Activated CD8-positive, alpha-beta memory T cell treated with anti-CD3 and anti-CD28 coated beads for 4 hours (primary cell): Measurements from ENCODE around the gene KIF24.
"Not testable (repeated sequence)": the region's sequence is repeated elsewhere in the genome, so short reads cannot be mapped to it uniquely, and the experiment has no call there.

Experiments
- DNase-seq, 2 donors: peaks; one replicate each; pipeline ENCODE4 v3.0.0-alpha.2; 2020; ENCODE audit warnings: low read depth in 2 of 2

Gene KIF24

GRCh38 chr9:34328987-34329832 is at the start of gene KIF24, which contains the start of gene NUDT2:
Gene KIF24 (minus strand): TSS chr9:34329268. CDS start chr9:34311346, 17,922 bp downstream.
Gene NUDT2 (plus strand): TSS chr9:34329569. CDS start chr9:34339040, 9,471 bp downstream.
- DNase-seq, result peak; percentile 89 to 94

DNA sequence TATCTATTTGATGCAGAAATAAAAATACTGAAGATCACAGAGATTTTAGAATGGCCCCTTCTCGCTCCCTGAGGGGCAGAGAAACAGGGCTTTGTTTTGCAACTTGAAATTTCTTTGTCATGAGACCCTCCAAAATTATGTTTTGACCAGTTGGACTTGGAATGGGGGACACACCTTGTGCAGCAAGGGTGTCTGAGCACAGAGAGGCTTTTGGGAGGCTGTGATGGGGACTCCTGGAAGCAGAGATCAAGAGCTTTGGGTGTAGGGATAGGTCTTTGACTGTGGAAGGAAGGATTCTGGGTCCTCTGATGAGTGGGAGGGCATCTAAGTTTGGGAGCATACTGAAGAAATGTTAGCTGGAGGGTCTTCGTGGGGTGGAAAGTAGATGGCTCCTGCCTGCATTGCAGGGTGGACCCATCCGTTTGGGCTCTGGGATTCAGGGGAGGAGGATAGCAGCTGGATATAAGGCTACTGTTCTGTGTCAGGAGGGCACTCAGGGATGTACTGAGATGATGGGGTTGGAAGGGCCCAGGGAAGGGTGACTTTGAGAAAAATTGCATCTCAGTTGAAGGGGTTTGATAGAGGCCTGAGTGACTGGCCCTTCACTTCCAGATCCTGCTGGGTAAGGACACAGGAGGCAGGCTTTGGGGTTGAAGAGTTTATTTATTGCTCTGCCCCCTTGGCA is 49.5 kb upstream of the KIF24 start:
- no peak for DNase-seq

GRCh38 chr9:34377404-34377746 is 48.3 kb upstream of the KIF24 start:
- no peak for DNase-seq

DNA sequence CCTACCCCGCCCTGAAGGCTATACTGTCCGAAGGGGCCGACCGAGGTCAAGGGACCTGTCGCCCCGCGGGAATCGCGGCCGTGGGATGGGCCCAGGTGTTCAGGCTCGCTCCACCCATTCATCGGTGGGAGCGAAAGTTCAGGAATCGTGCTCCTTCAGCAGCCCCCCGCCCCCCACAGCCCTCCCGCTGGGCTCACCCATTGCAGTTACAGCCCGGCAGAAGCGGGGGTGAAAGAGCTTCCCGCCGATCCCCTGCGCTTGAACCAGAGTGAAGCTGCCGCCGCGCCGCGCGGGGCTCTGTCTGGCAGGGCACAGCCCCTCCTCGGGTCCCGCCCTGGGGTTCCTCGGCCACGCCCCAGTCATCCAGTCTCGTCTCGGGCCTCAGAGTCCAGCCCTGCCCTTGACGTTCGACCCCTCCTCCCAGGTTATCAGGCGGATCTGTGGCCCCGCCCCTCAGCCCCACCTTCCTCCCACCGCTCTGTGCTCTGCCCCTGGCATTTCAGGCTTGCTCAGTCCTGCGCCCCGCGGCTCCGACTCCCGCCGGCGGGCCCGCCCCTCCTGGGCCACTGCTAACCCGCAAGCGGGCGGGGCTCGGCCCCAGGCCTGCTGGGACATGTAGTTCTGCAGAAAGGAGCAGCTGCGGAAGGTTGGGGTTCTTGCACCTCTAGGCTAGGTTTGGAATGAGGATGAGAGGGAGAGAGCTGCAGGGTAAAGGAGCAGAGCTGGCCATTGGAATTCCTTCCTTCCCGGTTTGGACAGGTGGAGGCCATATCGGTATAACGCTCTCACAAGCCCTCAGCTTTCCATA is 47.7 kb upstream of the KIF24 start, which contains the start of gene MYORG:
Gene MYORG, minus strand, starts transcription at position 303 of the 808 bp plus-strand sequence. CDS start 3,955 bp downstream, outside the sequence.
- DNase-seq, result peak; percentile 90 to 93

- DNase-seq, result peak in 1 of 2 donors; percentile 26
These were observed 47.0 kb upstream of the KIF24 start for GRCh38 chr9:34375901-34376595.

- no peak for DNase-seq
These were observed 46.0 kb upstream of the KIF24 start for GRCh38 chr9:34374905-34375552.

GRCh38 chr9:34374339-34374738 is 45.3 kb upstream of the KIF24 start:
- no peak for DNase-seq

DNA sequence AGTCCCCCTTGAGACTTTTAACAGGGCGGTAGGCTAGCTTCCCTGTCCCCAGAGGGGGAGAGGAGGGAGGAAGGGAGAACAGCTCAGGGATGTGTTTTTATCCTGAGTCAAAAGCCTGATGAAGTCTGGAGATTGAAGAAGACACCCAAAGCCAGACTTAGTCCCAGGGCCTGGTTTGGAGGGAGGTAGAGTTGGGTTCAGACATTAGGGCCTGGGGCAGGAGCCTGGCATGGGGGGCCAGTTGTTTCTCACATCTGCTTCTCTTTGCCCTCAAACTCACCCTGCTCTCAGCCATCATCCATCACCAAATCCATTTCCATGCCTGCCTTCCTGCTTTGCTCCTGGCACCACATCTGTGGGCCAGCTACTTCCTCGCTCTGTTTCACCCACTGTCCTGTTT is 44.7 kb upstream of the KIF24 start:
- DNase-seq, result no peak

DNA sequence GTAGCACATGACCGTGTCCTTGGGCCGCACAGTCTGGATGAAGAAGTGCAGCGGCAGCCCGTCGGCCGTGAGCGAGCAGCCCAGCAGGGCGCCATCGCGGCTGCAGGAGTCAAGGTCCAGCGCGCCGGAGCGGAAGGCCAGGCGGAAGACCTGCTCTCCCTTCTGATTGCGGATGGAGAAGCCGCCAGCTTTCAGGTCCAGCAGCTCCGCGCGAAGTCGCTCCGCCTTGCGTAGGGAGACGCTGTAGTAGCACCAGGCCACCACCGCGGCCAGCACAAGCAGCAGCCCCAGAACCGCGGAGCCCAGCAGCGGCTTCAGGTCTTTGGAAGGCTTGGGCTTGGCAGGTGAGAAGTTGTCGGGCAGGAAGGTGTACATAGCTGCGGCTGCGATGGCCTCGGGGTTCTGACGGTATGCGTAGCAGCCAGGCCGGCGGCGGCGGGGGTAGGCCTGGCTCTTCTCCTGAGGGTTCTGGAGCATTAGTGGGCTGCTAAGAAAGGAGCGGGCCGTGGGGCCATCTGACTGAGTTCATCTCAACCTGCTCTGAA is 43.5 kb upstream of the KIF24 start:
- DNase-seq, result no peak

DNA sequence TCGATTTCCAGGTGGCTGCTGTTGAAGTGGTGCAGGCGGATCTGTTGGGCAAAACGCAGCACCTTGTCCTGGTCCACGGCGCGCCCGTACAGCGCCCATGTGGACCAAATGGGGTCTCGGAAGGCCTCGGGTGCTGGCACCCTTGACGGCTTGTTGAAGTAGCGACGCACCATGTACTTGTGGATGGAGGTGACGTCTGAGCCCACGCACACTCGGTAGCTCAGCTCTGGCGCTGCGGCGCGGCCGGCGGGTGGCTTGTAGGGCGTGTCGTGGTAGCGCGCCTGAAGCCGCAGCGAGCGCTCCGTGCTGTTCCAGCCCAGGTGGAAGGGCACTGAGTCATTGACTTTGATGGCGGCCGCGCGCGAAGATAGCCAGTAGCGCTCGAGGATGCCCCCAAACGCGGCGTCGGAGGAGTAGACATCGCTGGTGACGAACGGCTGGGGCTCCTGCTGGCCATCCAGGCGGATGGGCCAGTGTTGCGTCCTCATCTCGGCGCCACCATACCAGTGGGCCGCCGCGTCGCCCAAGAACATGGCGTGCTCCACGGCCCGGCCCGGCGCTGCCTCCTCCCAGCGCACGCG is 42.9 kb upstream of the KIF24 start:
- DNase-seq, result no peak

DNA sequence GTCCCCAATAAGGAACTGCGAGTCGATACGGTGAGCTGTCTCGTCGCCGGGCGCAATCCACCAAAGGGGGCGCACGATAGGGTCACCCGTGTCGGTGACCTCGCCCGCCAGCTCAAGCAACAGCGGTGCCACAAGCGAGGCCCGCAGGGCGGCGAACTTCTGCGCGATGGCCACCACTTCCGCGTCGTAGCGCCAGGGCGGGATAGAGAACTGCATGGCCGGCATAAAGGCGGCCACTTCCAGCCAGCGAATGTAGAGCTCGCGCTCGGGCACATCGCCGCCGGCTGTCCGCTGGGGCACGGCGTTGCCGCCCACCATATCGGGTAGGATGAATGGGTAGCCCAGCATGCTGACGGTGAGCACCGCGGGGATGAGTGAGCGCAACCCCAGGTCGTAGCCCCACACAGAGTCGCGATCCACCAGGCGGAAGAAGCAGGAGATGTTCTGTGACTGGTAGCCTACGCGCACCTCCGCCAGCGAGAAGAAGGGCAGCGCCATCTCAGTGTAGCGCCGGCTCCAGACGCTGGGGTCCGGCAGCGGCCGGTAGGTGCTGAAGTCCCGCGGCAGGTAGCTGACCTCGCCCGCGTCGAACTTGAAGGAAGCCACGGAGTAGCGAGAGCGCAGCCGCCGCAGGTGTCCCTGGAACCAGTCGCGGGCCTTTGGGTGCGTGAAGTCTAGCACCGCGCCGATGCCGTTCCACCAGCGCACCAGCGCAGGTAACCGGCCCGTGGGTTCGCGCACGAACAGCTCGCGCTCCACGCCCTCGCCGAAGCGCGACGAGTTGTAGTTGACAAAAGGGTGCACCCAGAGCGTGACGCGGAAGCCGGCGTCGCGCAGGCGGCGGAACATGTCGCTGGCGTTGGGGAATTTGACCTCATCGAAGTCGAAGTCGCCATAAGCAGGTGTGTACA is 42.2 kb upstream of the KIF24 start:
- no peak for DNase-seq

- DNase-seq, result no peak
These were observed 41.4 kb upstream of the KIF24 start for GRCh38 chr9:34370335-34370969.

DNA sequence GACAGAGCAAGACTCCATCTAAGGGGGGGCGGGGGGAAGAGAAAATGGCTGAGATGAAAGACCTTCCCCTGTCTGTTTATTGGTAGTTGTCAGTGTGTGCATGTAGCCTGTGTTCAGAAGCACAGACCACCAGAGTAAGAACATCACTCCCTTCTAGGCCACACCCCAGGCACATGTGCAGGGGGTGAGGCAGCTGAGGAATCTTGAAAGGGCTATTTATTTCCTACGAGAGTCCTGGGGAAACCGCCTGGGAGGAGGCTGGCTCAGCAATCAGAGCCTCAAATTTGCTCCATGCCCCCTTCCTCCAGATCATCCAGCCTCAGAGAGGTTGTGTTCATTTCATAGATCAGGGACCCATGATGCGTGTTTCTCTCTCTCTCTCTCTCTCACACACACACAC is 40.6 kb upstream of the KIF24 start:
- no peak for DNase-seq

DNA sequence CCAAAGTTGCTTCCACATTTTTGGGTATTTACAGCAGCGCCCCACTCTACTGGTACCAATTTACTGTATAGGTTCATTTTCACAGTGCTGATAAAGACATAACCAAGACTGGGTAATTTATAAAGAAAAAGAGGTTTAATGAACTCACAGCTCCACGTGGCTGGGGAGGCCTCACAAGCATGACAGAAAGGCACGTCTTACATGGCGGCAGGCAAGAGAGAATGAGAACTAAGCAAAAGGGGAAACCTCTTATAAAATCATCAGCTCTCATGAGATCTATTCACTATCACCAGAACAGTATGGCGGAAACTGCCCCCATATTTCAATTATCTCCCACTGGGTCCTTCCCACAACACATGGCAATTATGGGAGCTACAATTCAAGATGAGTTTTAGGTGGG is 39.7 kb upstream of the KIF24 start:
- DNase-seq, result not testable (repeated sequence)

- not testable (repeated sequence) for DNase-seq
These were observed 38.8 kb upstream of the KIF24 start for GRCh38 chr9:34367751-34368410.

- no peak for DNase-seq
These were observed 37.3 kb upstream of the KIF24 start for GRCh38 chr9:34366365-34366764.

GRCh38 chr9:34365282-34365681 is 36.2 kb upstream of the KIF24 start:
- no peak for DNase-seq
